Measurements from ENCODE around the gene KCNT1. TPM values are rescaled to one million over a fixed set of nuclear protein-coding genes. Genes with fewer than 3 reads are reported as not detected.

KCNT1 gene
- polyA plus RNA-seq, 2 of the 4 experiments (the other 2 are of a cell fraction): not detected

DNA sequence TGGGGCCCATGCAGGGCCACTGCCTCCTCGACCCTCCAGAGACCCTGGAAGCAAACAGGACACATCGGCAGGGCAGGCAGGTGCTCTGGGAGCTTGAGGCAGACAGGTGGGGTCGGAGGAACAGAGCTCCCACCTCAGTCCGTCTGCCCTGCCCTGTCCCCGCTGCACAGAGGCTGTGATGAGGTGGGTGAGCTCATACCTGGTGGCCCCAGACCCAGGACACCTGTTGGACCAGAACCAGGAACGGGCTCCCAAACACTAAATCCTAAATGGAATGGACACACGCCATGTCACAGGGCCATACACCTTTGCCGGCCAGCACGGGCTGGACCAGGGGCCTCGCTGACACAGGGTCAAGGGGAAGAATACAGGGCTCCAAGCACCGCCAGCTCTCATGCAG lies 8.2 kb upstream of the KCNT1 start:
- Histone ChIP-seq H3K4me2 (no peak overlapping the region), H3K9me3 (no peaks in the 10 kb centered on the region), H3K4me1 (no peaks in the 10 kb centered on the region), H3K4me3 (no peak overlapping the region), H3K27ac (no peak overlapping the region)
- 75% methylated on average over 5 of the region's 11 CpGs for WGBS (ENCODE audit: missing lambda C conversion rate)
- TF ChIP-seq EHMT2 (IDR thresholded peaks at IDR 0.05; ENCODE audit: low read depth) (no peak), CHD2 (IDR thresholded peaks at IDR 0.05; ENCODE audit: low read length, partially characterized antibody) (no peak), NFE2L2 (conservative IDR thresholded peaks at IDR 0.05; ENCODE audit: low read length) (no peak), JUNB (IDR thresholded peaks at IDR 0.05) (no peak), PHF8 (IDR thresholded peaks at IDR 0.05; ENCODE audit: borderline replicate concordance, low read depth) (no peak), KDM1A (IDR thresholded peaks at IDR 0.05; ENCODE audit: low read depth) (no peak), BHLHE40 (IDR thresholded peaks at IDR 0.05; ENCODE audit: low read depth, low read length) (no peak), SMC3 (IDR thresholded peaks at IDR 0.05) (no peak), RFX5 (IDR thresholded peaks at IDR 0.05) (no peak)
- TF ChIP-seq, protein P1, sequence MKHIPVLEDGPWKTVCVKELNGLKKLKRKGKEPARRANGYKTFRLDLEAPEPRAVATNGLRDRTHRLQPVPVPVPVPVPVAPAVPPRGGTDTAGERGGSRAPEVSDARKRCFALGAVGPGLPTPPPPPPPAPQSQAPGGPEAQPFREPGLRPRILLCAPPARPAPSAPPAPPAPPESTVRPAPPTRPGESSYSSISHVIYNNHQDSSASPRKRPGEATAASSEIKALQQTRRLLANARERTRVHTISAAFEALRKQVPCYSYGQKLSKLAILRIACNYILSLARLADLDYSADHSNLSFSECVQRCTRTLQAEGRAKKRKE (CRISPR knock-in tag; IDR thresholded peaks at IDR 0.05; ENCODE audit: low read depth): no peak
- TF ChIP-seq, protein P2, sequence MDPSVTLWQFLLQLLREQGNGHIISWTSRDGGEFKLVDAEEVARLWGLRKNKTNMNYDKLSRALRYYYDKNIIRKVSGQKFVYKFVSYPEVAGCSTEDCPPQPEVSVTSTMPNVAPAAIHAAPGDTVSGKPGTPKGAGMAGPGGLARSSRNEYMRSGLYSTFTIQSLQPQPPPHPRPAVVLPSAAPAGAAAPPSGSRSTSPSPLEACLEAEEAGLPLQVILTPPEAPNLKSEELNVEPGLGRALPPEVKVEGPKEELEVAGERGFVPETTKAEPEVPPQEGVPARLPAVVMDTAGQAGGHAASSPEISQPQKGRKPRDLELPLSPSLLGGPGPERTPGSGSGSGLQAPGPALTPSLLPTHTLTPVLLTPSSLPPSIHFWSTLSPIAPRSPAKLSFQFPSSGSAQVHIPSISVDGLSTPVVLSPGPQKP (IDR thresholded peaks at IDR 0.05; ENCODE audit: low read depth, low read length): no peak
- TF ChIP-seq, protein P3, sequence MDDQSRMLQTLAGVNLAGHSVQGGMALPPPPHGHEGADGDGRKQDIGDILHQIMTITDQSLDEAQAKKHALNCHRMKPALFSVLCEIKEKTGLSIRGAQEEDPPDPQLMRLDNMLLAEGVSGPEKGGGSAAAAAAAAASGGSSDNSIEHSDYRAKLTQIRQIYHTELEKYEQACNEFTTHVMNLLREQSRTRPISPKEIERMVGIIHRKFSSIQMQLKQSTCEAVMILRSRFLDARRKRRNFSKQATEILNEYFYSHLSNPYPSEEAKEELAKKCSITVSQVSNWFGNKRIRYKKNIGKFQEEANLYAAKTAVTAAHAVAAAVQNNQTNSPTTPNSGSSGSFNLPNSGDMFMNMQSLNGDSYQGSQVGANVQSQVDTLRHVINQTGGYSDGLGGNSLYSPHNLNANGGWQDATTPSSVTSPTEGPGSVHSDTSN (IDR thresholded peaks at IDR 0.05): no peak
- FAIRE-seq (no peak), DNase-seq (ENCODE audit: low read depth in 1 of 2, low spot score in 1 of 2) (no peak), ATAC-seq (no peak)
- ChIA-PET POLR2A (no interaction called here), CTCF (interaction anchor here (0.8 to 2.1 kb wide), 6 partner anchors 9 to 207 kb away, joined by 3 to 5 read pairs (median 3); no protein-coding TSS in a partner anchor)

DNA sequence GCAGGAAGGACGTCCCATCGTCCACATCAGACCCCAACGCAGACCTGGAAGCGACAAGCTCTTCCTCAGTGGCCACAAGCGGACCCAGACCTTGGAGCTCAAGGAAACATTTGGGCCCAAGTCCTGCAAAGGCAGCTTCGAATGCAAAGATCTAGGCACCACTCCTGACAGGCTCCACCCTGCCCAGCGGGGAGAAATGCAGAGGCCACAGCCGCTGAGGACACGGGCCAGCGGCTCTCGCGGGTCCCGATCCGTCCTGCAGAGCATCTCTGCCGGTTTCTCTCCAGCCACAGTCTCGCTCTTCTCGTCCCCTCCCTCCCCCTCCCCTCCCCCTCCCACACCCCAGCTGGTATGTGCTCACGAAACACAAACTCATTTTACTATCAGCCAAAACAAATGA lies 7.6 kb upstream of the KCNT1 start:
- Histone ChIP-seq H3K27ac (no peak overlapping the region), H3K4me1 (no peaks in the 10 kb centered on the region), H3K9me3 (no peaks in the 10 kb centered on the region), H3K4me2 (no peak overlapping the region), H3K4me3 (no peak overlapping the region)
- CTCF ChIA-PET: interaction anchor here (0.8 to 2.1 kb wide), 4 partner anchors 10 to 208 kb away, joined by 3 to 5 read pairs (median 4); no protein-coding TSS in a partner anchor
- POLR2A ChIA-PET: no interaction called here
- no peak for DNase-seq (ENCODE audit: low read depth in 1 of 2, low spot score in 1 of 2)
- FAIRE-seq: no peak
- TF ChIP-seq NPAS2 (CRISPR knock-in tag; IDR thresholded peaks at IDR 0.05; ENCODE audit: borderline replicate concordance) (no peak), NFE2L2 (conservative IDR thresholded peaks at IDR 0.05; ENCODE audit: low read length) (no peak), ZNF302 (CRISPR knock-in tag; IDR thresholded peaks at IDR 0.05) (no peak), EP300 (IDR thresholded peaks at IDR 0.05) (no peak), NR3C1 (IDR thresholded peaks at IDR 0.05) (no peak), MAZ (IDR thresholded peaks at IDR 0.05; ENCODE audit: borderline replicate concordance, low read depth, low read length) (no peak), EHF (CRISPR knock-in tag; IDR thresholded peaks at IDR 0.05) (no peak), ZSCAN20 (CRISPR knock-in tag; IDR thresholded peaks at IDR 0.05) (no peak), MAFK (IDR thresholded peaks at IDR 0.05; ENCODE audit: partially characterized antibody) (no peak)
- ATAC-seq: no peak
- 67% methylated on average over 17 of the region's 18 CpGs for WGBS (ENCODE audit: missing lambda C conversion rate)

DNA sequence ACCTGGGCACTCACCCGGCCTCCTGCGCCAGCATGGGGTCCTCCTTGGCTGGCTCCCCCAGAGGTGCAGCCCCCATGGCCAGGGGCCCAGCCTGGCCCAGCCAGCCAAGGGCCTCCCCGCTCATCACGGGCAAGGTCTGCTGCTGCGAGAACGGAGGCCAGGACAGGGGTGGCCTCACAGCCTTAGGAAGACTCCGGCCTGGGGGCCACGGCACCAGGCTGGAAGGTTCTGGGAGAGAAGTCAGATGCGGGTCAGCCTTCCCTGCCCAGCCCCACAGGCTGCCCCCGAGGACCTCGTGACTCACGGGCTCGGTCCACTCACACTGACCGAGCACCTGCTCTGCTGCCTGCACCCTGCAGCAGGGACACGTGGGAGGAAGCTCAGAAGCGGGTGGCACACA lies 6.9 kb upstream of the KCNT1 start:
- ATAC-seq: no peak
- no peak for FAIRE-seq
- H3K4me1 ChIP-seq: no peaks in the 10 kb centered on the region
- POLR2A ChIA-PET: no interaction called here
- H3K4me2 ChIP-seq: no peak overlapping the region
- TF ChIP-seq EHMT2 (IDR thresholded peaks at IDR 0.05; ENCODE audit: low read depth) (no peak), RARB (CRISPR knock-in tag; IDR thresholded peaks at IDR 0.05) (no peak), FOSL2 (IDR thresholded peaks at IDR 0.05) (no peak), FOSL2 (CRISPR knock-in tag; IDR thresholded peaks at IDR 0.05) (no peak), JUNB (IDR thresholded peaks at IDR 0.05) (no peak), CHD2 (IDR thresholded peaks at IDR 0.05; ENCODE audit: low read length, partially characterized antibody) (no peak), CEBPB (IDR thresholded peaks at IDR 0.05) (no peak), HOXB13 (CRISPR knock-in tag; IDR thresholded peaks at IDR 0.05; ENCODE audit: low read depth) (no peak), ZSCAN20 (CRISPR knock-in tag; IDR thresholded peaks at IDR 0.05) (no peak)
- TF ChIP-seq, protein P4, sequence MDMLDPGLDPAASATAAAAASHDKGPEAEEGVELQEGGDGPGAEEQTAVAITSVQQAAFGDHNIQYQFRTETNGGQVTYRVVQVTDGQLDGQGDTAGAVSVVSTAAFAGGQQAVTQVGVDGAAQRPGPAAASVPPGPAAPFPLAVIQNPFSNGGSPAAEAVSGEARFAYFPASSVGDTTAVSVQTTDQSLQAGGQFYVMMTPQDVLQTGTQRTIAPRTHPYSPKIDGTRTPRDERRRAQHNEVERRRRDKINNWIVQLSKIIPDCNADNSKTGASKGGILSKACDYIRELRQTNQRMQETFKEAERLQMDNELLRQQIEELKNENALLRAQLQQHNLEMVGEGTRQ (IDR thresholded peaks at IDR 0.05): no peak
- H3K9me3 ChIP-seq: no peaks in the 10 kb centered on the region
- no peak for DNase-seq (ENCODE audit: low read depth in 1 of 2, low spot score in 1 of 2)
- no peak overlapping the region for H3K4me3 ChIP-seq
- WGBS (ENCODE audit: missing lambda C conversion rate): 73% methylated on average over 3 of the region's 16 CpGs
- no peak overlapping the region for H3K27ac ChIP-seq
- CTCF ChIA-PET: interaction anchor here (1.1 to 1.6 kb wide), 3 partner anchors 11 to 73 kb away, joined by 3 to 7 read pairs (median 4); no protein-coding TSS in a partner anchor
